DND-41 (cell line): Measurements from ENCODE around the gene NDUFA12.

Experiments used
- EZH2 ChIP-seq: IDR thresholded peaks from 3 replicates; pipeline ENCODE4 v1.6.1; 2012; ENCODE audit warnings: borderline replicate concordance, low read depth, mild to moderate bottlenecking, moderate library complexity, low read length, inconsistent platforms; ENCODE audit not compliant: severe bottlenecking
- TF ChIP-seq, protein P1 (sequence below): IDR thresholded peaks from 2 replicates; pipeline ENCODE4 v1.5.1; 2012; ENCODE audit warnings: borderline replicate concordance, low read length, moderate library complexity, mild to moderate bottlenecking; ENCODE audit not compliant: poor library complexity, severe bottlenecking; ENCODE audit errors: extremely low read depth

DNA sequence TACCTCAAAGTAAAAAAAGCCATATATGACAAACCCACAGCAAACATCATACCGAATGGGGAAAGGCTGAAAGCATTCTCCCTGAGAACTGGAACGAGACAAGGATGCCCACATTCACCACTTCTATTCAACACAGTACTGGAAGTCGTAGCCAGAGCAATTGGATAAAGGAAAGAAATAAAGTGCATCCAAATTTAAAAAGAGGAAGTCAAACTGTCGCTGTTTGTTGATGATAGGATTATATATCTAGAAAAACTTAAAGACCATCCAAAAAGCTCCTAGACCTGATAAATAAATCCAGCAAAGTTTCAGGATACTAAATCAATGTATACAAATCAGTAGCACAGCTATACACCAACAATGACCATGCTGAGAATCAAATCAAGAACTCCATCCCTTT, 5.2 kb downstream of the NDUFA12 start:
- no peak for TF ChIP-seq EZH2
- TF ChIP-seq, protein P1, sequence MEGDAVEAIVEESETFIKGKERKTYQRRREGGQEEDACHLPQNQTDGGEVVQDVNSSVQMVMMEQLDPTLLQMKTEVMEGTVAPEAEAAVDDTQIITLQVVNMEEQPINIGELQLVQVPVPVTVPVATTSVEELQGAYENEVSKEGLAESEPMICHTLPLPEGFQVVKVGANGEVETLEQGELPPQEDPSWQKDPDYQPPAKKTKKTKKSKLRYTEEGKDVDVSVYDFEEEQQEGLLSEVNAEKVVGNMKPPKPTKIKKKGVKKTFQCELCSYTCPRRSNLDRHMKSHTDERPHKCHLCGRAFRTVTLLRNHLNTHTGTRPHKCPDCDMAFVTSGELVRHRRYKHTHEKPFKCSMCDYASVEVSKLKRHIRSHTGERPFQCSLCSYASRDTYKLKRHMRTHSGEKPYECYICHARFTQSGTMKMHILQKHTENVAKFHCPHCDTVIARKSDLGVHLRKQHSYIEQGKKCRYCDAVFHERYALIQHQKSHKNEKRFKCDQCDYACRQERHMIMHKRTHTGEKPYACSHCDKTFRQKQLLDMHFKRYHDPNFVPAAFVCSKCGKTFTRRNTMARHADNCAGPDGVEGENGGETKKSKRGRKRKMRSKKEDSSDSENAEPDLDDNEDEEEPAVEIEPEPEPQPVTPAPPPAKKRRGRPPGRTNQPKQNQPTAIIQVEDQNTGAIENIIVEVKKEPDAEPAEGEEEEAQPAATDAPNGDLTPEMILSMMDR: no peak
